HG02870 (cell line): ENCODE results near the gene USP36.

Source experiments
- ATAC-seq: cut with Tn5 transposase; IDR thresholded peaks from one replicate; pipeline ENCODE4 v1.9.1; 2021; ENCODE audit warnings: mild to moderate bottlenecking, moderate library complexity; ENCODE audit not compliant: unreplicated experiment

Gene USP36

DNA sequence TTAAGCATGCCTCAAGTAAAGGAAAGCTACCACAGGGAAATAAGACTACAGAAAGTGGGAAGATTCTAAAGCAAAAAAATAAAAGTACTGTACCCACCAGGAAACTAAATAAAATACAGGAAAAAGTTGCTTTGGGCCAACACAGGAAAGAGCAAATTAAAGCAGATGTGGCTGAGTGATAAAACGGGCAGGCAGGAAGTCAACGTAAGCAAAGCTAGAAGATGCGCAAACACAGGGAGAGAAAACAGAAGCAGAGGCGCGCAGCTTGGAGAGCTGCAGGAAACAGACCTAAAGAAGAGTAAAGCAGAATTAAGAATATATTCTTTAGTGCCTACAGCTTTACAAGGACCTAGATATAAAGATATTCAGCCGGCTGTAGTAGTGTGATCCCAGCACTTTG is 21.7 kb downstream of the USP36 start:
- ATAC-seq, result no peak

DNA sequence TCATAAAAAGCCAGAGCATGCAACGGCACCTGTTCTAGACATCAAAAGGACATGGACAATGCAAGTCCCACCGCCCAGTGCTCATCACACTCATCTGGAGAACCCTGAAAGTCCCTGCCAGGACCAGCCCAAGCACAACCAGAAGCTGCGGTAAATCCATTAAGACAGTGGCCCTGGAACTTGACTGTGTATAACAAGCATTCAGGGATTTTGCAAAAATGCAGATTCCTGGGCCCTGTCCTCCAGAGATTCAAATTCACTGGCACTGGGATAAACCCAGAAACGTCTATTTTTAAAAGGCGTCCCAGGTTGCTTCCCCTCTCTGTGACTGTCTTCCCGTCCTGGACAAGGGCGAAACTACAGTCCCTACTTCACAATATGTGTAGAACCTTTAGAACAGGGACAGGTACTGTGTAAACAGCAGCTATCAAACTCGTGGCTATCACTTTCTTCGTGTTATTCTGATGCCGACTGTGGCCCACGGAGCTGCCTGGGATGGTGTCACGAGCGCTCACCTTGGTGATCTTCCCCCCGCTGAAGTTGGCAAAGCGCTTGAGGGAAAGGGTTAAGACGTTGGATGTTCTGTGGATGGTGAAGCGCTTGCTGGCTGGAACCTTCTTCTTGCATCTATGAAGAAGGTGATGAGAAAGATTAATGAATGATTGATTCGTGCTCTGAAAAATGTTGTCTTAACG is 22.3 kb downstream of the USP36 start:
- ATAC-seq, result no peak

DNA sequence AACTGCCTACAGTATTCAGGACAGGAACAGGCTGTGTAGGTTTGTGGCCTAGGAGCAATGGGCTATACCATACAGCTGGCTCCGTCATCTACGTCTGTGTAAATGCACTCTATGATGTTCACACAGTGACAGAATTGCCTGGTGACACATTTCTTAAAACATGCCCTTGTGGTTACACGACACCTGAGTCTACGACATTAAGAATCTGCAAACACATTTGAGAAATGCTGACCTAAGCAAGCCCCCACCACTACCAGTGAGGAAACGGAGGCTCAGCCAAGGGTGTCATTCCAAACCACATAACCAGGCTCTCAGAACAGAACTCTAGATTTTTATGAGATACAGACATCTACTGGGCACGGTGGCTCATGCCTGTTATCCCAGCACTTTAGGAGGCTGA is 23.5 kb downstream of the USP36 start:
- ATAC-seq, result no peak

DNA sequence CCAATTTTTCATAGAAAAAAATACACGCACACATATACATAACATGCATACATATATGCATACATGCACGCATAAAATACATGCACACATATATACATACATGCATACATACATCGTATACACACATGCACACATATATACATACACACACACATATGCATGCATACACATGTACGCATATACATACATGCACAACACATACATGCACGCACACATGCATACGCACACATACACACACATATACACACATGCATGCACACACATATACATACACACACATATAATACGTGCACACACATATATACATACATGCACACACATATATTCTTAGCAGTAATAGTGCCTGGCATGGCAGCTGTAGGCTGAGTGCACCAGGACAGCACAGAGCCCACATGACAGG is 24.9 kb downstream of the USP36 start:
- ATAC-seq, result no peak

DNA sequence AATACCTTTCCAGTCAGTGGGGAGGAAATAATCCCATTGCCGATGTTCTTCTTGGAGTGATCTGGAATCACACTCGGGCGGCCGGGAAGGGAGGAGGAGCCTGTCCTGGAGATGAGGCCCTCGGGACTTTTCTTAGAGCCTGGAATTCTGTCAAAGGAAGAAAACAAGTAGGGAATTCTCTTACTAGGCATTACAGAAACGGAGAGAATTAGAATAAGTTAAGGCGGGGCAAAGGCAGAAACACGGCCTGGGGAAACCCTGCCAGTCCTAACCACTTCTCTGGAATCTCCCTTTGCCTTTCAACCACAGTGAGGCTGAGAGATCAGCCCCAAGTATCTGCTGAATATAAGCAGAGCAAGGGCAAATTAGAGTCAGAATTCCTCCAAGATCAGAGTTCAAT is 27.8 kb downstream of the USP36 start:
- no peak for ATAC-seq

DNA sequence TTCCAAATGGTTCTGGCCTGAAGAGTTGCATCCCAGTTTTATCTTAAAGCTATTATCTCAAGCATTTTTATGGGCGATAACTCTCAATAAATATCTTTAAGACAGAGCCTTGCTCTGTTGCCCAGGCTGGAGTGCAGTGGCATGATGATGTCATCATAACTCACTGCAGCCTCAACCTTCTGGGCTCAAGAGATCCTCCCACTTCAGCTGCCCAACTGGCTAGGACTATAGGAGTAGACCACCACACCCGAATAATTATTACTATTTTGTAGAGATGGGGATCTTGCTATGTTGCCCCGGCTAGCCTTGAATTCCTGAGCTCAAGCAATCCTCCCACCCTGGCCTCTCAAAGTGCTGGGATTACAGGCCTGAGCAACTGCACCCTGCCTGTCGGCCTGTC is 32.5 kb downstream of the USP36 start:
- no peak for ATAC-seq

DNA sequence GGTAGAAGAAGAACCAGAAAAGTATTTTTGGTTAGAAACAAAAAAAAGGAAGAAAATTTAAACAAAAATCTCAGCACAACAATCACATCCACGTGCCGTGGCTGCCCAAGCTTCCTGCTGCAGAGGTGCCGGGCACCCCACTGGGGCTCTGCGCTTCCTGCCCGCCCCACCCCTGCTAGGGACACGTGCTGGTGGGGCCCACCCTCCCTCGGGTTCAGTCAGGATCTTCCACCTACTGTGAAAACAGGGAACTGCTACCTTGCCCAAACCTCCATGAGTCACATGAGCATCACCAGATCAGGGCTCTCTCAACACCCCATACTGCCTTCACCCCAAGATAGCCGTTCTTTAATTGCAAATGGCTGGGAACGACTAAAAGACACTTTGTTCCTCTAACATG is 34.2 kb downstream of the USP36 start:
- ATAC-seq, result no peak

DNA sequence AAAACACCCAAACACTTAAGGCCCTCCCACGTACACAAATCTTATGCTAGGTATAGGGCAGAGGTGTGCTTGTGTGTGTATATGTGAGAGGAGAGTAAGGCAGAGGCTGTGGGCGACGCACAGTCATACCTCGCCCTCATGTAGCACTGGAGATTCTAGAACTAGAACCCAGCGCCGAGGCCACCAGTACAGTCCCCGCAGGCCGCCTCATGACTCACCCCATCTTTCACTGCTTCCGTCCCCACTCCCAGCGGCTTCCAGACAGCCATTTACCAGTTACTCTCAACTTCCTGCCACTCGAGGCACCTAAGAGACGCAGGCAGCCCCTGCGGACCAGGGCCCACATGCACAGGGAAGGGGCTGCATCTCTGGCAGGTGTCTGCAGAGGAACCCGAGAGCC is 35.3 kb downstream of the USP36 start:
- no peak for ATAC-seq

DNA sequence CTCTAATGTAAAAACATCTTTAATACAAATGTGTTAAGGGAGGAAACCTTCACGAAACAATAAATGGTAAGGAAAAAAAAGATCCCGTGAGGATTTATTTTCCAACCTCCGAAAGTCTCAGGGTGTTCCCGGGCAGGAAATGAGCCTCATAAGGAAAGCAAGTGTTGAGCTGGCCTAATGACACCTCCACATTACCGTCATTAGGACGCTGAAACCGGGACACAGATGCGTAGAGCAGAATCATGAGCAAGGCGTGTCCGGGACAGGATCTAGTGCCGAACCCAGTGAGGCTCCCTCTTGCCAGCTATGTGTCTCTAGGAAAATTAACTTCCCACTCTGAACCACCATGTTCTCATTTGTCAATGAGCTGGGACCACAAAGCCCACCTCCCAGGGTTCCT is 35.8 kb downstream of the USP36 start:
- ATAC-seq, result no peak

DNA sequence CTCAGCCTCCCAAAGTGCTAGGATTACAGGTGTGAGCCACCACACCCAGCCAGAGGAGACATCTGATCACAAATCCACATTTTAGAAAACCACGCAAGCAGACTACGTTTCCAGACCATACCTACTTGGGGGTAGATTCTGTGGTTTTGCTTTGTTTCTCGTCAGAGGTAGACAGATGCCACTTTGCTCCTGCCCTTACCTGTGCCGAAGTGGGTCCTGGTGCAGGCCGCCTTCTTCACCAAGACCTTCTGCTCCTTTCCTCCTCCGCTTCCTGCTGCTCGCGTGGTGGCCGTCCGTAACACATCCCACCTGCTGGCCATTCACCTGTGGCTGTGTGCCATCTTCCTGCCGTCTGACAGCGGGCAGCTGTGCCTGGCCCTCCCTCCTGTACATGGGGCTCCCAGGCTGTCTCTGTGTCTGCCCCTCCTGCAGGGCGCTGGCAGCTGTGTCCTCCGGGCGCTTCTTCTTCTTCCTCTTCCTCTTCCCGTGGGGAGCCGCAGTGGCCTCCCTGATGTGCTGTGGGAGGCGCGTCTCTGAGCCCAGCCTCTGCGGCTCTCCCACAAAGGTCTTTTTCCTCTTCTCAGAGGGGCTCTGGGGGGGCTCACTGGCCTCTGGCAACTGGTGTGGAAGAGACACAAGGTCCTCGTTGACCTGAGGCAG is 37.3 kb downstream of the USP36 start:
- no peak for ATAC-seq

DNA sequence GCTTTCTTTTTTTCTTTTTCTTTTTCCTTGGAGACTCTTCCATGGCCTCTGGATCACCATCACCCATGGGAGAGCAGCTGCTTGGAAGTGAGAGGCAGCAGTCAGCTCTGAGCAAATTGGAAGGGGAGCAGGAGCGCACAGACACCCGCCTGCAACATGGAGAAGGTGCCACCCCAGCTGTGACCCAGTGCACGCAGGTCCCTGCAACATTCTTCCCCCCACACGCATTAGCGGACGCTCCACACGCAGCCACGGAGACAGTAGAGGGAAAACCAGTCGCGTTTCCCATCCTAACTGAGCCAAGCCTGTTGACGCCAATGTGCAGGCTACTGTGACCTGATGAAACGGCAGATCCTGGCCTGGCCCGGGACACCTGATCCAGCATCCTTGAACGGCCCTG is 38.2 kb downstream of the USP36 start:
- no peak for ATAC-seq

DNA sequence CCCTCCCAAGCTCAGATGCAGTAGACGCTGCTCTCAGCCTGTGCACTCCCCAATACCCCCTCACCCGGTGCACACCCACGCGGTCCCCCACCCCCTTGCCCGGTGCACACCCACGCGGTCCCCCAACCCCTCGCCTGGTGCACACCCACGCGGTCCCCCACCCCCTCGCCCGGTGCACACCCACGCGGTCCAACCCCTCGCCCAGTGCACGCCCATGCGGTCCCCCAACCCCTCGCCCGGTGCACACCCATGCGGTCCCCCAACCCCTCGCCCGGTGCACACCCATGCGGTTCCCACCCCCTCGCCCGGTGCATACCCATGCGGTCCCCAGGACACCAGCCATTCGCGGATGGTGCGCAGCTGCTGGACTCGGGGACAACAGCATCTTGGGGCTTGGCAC is 38.6 kb downstream of the USP36 start:
- no peak for ATAC-seq

DNA sequence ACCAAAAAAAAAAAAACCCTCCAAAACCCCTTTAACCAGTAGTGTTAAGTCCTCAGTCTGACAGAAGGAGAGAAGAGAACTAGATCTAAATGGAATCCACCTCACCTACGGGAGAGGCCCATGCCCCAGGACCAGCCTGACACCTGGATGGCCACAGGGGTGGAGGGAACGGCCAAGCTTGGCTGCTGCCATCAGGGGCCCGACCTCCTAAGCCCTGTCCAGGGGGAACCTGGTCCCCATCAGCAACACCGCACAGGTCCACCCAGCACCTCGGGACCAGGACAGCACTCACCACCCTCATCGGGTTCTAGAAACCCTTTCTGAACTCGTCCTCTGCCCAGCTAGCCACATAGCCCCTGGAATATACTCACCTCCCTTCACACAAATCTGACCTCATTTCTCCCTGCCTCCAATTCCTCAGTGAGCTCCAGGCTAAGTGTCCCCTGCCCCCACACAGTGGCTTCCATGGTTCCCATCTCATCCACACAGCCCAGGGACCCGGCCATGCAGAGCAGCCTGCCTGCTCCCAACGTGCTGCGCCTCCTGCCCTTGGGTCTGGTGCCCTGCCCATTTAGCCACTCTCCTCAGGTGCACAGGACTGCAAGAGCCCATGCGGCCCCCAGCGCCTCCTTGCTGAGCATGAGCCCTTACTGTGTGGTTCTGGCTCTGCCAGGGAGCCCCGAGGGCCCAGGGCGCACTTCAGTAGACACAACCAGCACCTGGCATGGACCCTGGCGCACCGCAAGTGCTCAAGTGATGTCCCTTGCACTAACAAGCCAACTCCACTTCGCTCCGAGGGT is 40.3 kb downstream of the USP36 start:
- no peak for ATAC-seq

DNA sequence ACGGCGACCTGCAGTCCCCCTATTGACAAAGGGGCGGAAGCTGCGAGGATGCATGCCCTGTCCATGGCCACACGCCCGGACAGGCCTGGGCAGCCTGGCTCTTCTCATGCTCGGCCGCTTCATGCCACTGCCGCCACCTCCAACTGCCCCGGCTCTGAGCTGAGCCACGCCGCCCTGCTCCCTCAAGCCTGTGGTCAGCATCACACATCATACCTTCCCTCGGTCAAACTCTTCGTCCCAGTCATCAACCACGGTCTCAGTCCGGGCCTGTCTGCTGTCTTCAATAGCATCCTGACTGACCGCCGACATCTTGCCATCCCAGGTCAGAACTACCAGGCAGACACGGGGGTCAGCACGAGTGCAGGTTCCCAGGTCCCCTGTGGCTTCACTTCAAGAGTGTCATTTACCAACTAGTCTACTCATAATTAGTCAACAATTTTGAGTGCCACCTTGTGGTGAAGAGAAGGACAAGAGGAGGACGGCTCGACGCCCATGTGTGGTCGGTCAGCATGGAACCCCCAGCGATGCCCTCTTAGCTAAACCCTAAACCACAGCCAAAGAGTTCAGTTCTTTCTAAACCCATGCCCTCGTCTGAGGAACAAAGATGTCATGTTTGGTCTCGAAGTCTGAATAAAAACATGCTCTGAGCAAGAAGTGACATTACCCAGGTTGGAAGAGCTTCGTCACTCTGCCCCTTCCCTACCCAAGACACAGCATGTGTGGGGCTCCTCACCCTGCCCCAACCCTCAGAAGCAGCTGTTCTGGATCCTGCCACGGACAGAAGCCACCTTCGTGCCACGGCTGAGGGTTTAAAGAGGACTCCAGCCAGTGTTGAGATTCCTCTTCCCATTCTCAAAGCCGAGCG is 41.7 kb downstream of the USP36 start:
- no peak for ATAC-seq

DNA sequence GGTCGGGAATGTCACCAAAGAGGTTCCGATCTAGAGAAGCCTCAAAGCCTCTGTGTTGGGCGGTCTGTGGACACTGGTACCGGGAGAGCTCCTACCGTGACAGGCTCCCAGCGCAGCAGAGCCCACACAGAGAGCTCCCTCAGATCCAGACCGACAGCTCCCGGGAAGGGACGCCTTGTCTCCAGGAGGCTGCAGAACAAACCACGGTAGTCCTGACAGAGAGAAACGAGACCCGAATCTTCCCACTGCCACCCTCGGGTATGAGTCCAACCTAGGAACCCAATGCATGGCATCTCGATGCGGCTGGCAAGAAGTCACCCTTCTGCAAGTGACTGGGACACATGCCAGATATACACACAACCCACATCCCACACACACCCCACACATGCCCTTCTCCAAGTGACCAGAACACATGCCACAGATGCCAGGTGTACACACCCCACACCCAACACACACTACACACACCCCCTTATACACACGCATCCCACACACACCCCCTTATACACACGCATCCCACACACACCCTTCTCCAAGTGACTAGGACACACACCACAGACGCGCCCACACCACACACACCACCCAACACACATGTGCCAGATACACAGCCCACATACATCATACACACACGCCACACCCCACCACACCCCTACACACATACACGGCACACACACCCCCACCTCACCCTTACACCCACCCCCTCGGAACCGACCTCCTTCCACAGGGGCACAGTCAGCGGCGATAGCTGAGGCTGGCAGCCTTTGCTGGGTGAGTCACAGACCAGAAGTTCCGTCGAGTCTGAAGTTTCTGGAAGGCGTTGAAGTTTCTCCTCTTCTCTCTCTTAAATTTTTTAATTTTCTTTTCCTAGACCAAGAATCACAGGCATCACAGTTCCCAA is 42.7 kb downstream of the USP36 start:
- no peak for ATAC-seq

DNA sequence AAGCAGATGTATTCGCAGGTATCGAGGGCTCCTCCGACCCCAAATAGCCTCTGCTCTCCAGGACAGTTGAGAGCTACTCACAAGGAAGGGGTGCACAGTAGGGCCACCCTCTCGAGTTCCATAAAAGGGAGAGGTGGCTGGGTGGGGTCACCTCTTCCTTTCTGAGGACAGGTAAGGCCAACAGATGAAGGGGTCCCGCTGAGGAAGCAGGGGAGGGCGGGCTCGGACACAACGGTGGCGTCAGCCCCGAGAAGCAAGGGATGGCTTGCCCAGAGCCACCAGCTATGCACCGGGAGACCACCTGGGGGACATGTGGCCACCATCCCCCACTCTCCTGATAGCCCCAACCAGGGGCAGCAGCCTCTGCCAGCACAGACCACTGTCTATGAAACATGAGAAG is 43.4 kb downstream of the USP36 start:
- ATAC-seq, result no peak

DNA sequence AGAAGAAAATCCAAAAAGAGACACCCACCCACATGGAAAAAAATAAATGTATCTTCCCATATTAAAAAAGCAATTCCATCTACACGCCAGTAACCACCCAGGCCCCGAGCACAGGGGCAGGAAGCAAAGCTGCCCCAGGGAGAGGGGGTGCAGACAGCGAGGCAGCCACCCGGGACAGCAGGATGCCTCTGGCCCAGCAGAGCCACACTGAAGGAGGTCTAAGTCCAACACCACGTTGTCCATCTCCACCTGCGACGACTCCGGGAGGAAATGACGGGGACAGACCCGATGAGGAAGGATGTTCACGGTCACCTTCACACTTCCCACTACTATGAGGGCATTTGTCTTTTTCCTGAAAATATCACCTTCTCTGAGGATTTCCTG is 44.1 kb downstream of the USP36 start:
- ATAC-seq, result no peak

DNA sequence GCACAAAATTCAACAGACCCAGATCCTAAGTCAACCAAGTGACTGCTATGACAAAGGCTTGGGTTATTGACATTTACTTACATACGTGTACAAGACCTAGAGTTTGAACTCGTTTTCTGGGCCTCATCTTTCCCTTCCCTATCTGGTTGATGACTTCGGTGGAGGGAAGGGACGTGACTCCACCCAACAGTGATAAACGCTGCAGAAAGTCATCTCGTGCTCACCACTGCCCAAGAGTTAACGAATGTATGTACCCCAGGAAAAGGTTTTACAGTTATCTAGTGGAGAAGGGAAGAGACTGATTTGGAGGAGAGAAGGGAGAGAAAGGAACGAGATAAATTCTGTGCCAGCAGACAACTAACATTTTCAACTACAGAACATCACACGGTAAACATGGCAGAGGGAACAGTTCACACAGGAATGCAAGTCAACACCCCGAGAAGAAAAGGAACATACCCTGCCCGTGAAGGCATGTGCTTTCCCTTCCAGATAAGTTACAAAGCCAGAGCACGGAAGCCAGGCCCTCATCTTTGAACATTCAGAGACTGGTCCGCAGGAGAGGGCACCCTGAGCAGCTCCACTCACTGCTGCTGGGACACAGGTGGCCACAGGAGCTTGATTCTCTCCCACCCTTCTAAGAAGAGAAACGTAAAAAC is 44.6 kb downstream of the USP36 start:
- no peak for ATAC-seq

DNA sequence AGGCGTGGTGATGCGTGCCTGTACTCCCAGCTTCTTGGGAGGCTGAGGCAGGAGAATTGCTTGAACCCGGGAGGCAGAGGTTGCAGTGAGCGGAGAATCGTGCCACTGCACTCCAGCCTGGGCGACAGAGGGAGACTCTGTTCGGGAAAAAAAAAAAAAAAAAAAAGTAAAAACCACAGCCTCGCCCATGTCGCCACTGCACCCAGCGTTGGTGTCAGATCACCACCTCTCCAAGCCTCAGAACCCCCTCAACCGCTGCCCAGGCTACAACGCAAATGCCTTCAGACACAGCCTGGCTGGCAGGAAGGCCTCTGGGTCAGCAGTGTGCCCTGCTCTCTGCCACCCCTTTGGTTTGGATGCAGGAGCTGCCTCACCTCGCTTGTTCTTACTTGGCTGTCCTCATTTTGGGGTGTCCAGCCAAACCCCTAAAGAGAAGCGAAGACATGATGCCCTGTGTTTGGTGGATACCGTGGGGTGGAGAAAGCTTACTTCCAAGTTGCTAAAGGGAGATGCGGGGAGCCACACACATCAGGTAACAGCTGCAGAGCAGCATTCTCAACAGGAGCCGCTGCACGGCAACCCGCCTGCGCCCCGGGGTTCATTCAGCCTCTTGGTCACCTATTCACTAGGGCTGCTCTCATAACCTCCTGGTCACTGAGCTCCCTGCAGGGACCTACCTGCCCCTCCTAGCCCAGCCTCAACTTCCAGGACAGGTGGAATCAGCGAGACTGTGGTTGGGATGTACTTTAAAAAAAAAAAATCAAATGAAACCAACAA is 45.6 kb downstream of the USP36 start:
- no peak for ATAC-seq
